GM18526 (cell line): ENCODE measurements around the gene CMTM3.

ENCODE experiments used
- POLR2A ChIP-seq: IDR thresholded peaks from 3 replicates; pipeline ENCODE4 v1.6.1; 2011; ENCODE audit not compliant: insufficient read length; ENCODE audit errors: extremely low read depth

The CMTM3 gene

DNA sequence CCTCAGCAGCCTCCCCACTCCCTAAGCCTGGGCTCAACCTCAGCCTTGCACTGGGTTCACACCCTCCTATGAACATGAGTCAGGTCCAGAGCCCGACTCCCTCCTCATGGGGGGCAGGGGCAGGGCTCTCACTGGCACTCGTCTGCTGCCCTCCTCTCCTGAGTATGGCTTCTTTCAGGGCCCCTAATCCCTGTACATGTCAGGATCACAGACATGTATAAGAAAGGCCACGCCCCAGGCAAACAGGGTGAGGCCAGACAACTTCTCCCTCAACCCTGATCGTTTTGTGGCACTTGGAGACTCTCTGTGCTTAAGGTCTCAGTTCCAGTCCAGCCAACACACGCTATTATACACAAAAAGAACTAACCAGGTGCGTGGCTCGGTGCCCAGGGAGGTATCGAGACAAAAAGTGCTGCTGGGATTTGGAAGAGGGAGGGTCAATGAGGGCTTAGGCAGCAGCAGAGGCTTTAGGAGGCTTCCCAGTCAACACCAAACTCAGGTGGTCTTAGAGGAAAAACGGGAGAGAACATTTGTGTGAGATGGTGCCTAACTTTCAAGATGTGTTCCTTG, 45.2 kb downstream of the CMTM3 start:
- TF ChIP-seq POLR2A = no peak

DNA sequence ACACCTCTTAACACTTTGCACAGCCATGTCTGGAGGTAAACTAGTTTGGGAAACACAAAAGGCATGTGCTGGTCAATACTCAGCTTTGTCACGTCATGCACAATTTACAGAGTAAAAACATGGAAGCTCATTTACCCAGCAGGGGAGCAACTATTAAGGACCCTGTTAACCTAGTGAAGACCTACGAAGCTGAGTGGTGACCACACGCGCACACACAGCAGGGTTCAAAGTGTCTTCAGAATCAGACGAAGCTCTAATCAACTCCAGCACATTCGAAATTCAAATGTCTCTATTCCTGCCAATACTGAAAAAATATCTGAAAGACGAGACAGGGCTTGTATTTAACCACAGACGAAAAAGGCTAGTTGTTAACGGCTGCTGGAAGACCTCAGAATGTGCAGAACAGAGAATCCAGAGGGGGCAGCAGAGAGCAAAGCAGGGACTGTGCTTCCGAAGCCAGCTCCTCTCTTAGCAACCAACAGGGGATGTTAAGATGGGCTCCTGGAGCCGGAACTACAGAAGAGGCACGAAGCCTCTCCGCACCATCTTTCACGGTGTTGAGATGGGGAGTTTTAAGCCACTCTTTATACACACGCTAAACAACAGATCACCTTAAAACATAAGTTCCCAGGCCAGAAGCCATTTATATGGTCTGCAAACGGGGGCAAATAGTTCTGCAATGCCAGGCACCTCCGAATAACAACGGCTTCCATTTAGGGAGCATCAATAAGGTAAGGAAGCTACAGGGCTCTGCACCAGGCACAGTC, 46.4 kb downstream of the CMTM3 start:
- no peak for TF ChIP-seq POLR2A

GRCh38 chr16:66651474-66651765, 46.9 kb downstream of the CMTM3 start:
- TF ChIP-seq POLR2A = no peak

- no peak for TF ChIP-seq POLR2A
These were observed 47.5 kb downstream of the CMTM3 start for GRCh38 chr16:66651965-66652364.

DNA sequence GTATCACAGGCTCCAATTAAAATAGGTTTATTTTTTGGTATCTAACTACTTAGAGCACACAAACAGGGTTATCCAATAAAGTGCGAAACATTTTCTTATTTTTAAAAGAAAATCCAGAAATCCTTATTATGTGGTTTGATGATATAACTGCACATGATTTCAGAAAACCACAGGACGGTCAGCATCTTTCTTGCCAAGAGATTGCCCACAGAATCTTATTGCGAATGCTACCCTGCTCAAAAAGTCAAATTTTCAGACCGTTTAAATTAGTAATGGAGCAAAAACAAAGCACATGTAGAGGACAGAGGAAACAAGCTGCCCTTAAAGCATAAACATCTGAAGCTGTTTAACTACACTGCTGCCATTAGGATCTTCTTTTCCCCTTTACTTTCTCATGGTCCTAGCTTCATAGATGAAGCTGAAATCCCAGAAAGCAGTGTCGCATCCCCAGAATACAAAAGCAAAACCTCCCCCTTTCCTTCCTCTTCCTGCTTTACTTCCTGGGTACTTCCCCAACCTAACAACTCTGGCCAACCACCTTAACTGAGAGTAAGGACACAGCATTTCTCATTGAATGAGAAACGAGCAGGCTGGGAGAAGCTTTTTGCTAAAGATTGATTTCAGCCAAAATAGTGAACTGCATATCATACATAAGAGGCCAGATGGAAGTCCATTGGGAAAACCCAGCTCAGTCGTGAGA, 48.3 kb downstream of the CMTM3 start:
- TF ChIP-seq POLR2A = no peak

GRCh38 chr16:66653581-66654350, 49.3 kb downstream of the CMTM3 start:
- no peak for TF ChIP-seq POLR2A

GRCh38 chr16:66656547-66656946, 52.0 kb downstream of the CMTM3 start:
- no peak for TF ChIP-seq POLR2A

- no peak for TF ChIP-seq POLR2A
These were observed 53.8 kb downstream of the CMTM3 start for GRCh38 chr16:66658143-66658859.

- TF ChIP-seq POLR2A = no peak
These were observed 54.3 kb downstream of the CMTM3 start for GRCh38 chr16:66658860-66659190.

DNA sequence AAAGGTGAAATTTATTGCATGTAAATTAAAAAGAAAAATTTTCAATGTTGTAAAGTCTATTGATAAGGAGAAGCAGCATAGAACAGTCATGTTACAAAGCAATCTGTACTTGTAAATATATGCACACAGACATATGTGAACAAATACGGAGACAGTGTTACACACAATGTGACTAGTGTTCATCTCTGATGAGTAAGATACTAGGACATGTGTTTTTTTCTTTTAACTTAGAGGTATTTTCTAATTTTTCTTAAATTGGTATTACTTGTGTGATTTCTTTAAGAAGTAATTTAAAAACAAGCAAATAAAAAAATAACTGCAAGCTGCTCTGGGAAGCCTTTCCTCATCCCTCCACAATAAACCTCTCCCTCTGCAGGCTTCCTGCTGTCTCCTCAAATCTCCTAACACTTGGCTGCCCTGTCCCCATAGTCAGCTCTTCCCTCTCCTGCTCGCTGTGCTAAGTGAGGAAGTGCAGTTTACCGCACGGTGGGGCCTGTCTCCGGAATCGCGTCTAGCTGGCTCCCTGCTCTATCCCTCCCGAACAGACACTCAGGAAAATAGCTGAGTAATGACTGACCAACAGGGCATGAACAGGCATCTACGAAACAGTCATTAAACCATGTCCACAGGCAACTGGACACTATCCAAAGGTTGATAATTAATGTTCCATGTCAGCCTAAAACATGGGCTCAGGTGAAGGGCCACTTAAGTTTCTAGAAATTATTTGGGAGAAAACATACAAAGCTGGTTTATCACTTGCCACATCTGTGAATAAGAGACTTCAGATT, 56.1 kb downstream of the CMTM3 start:
- no peak for TF ChIP-seq POLR2A

DNA sequence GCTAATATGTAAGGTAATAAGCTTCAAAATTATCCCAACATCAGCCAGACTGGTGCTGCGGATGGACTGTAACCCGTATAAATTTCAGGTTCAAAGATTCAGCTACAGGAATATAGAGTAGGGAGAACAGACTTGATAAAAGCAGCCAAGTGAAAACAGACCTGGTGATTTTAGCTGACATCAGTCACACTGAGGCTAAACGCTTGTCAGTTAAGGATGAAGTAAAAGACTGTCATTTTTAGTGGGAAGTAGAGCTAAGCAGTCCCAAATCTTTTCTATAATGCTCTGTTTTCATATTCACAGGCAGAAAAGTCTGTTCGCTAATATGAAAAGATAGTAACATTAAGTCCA, 56.7 kb downstream of the CMTM3 start:
- TF ChIP-seq POLR2A = no peak

DNA sequence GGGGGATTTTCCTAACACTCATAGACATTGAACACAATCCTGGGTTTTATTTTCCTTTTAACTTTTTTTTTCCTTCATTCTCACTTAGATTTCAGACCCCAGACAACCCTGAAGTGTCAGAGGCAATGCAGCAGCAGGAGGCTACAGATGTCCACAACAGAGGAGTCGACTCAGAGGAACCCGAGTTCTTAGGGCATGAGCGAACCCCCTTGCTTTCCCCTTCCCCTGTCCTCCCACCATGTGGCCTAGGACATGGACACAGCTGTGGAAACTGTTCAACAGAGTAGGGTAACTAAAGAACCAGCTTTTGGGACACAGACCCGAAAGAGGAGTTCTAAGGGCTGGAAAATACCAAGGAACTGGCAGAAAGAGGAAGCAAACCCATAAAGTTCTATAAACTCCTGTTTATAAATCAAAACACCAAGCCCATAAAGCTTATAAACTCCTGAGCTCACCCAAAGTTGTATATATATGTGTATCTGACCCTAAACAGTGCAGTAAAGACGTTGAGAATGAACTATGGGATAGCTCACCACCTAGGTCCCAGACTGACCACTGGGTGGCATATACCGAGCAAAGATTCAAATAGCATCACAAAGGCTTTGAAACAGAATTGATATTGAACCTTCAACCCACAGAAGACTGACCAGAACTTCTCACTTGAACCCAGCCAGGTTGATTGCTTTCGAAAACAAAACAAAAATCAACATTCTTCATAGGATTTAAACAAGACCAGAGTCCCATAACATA, 58.1 kb downstream of the CMTM3 start:
- no peak for TF ChIP-seq POLR2A
